Gastrocnemius medialis (tissue), 4 donors: ENCODE results near the gene DDX1. TPM values are rescaled to one million over a fixed set of nuclear protein-coding genes. Genes with fewer than 3 reads are reported as not detected.

ENCODE experiments used
- ATAC-seq, 2 donors: fragments of 150-250 bp; one replicate each; pipeline ENCODE4 v1.9.1; 2016
- DNase-seq, 2 donors: peaks; one replicate each; pipeline ENCODE4 v3.0.0-alpha.2; 2019
- H3K27ac ChIP-seq, 4 donors: fragments of 200-600 bp; sonication (generic); 1 replicate in 1 of 4; 2 replicates in 3 of 4; pipeline ENCODE4 v1.5.1; 2016 to 2018; ENCODE audit warnings: mild to moderate bottlenecking in 2 of 4, moderate library complexity in 1 of 4
- H3K27me3 ChIP-seq, 3 donors: fragments of 200-600 bp; sonication (generic) in 2 of 3; 1 replicate in 1 of 3; 2 replicates in 2 of 3; pipeline versions ENCODE4 v1.5.1 to v1.6.0; 2016 to 2019; ENCODE audit warnings: mild to moderate bottlenecking in 1 of 3, moderate library complexity in 1 of 3
- H3K36me3 ChIP-seq, 2 donors: fragments of 200-600 bp; sonication (generic) in 1 of 2; one replicate each; pipeline ENCODE4 v1.5.1; 2017 to 2018
- H3K4me1 ChIP-seq, 2 donors: fragments of 200-600 bp; sonication (generic) in 1 of 2; one replicate each; pipeline ENCODE4 v1.5.1; 2016 to 2017; ENCODE audit warnings: mild to moderate bottlenecking in 2 of 2
- H3K4me3 ChIP-seq, 4 donors: fragments of 200-600 bp; sonication (generic) in 3 of 4; 1 replicate in 1 of 4; 2 replicates in 3 of 4; pipeline ENCODE4 v1.5.1; 2016 to 2019; ENCODE audit warnings: mild to moderate bottlenecking in 2 of 4
- H3K9me3 ChIP-seq, 3 donors: fragments of 200-600 bp; sonication (generic) in 2 of 3; 1 replicate in 1 of 3; 2 replicates in 2 of 3; pipeline ENCODE4 v1.5.1; 2016 to 2019
- CTCF ChIP-seq, 5 experiments: fragments of 450-650 bp in 3 of 5; fragments of 200-600 bp in 2 of 5; sonication (generic) in 2 of 5; IDR thresholded peaks in 4 of 5; conservative IDR thresholded peaks in 1 of 5; 1 replicate in 4 of 5; 2 replicates in 1 of 5; pipeline ENCODE4 v1.5.1; 2016 to 2019; ENCODE audit warnings: antibody characterized with exemption in 5 of 5, mild to moderate bottlenecking in 3 of 5, moderate library complexity in 3 of 5
- POLR2A ChIP-seq, 2 donors: fragments of 450-650 bp; IDR thresholded peaks; one replicate each; pipeline ENCODE4 v1.6.1; 2017; ENCODE audit warnings: antibody characterized with exemption in 2 of 2, mild to moderate bottlenecking in 2 of 2, moderate library complexity in 2 of 2
- in situ Hi-C, 4 donors: fragments of 200-750 bp; cut with MboI; loops; one replicate each; pipeline versions ENCODE4 v1.15.0 to v1.8.0; 2017; ENCODE audit warnings: low sequenced_read_pairs in 4 of 4
- intact Hi-C: fragments of 100-400 bp; cut with DNase I; formaldehyde crosslinking; loops from one replicate; pipeline ENCODE4 v1.15.1; 2023; ENCODE audit warnings: low total_unique reads
- total RNA-seq, 4 donors: library from RNA; depleted of rRNA; stranded (reverse); fragments of >200 nt; gene quantifications; one replicate each; pipeline versions ENCODE4 v1.1.0 to v1.2.3, GENCODE V29; 2016

Gene DDX1
- total RNA-seq, 4 donors from 2014 or later = 72.8 to 108 (median 88.6) TPM

GRCh38 chr2:15566912-15567311, 24.8 kb upstream of the DDX1 start:
- no peak for ATAC-seq
- no peaks in the 10 kb centered on the region for H3K36me3 ChIP-seq
- H3K27me3 ChIP-seq = no peaks in the 10 kb centered on the region
- H3K27ac ChIP-seq = no peak overlapping the region
- intact Hi-C loops = no loop called here
- H3K4me1 ChIP-seq = no peaks in the 10 kb centered on the region
- H3K9me3 ChIP-seq = no peaks in the 10 kb centered on the region
- TF ChIP-seq CTCF (IDR thresholded peaks at IDR 0.05 in 4 of 5, conservative IDR thresholded peaks at IDR 0.05 in 1 of 5) (no peak), POLR2A (IDR thresholded peaks at IDR 0.05) (no peak)
- DNase-seq = no peak
- in situ Hi-C loops = no loop called here
- H3K4me3 ChIP-seq = no peak overlapping the region

GRCh38 chr2:15568874-15569273, 22.8 kb upstream of the DDX1 start:
- H3K27ac ChIP-seq = no peak overlapping the region
- intact Hi-C loops (no loop called here), in situ Hi-C loops (no loop called here)
- no peaks in the 10 kb centered on the region for H3K36me3 ChIP-seq
- ATAC-seq (no peak), DNase-seq (no peak)
- no peak overlapping the region for H3K4me3 ChIP-seq
- no peaks in the 10 kb centered on the region for H3K4me1 ChIP-seq
- H3K9me3 ChIP-seq = no peaks in the 10 kb centered on the region
- no peak for TF ChIP-seq POLR2A (IDR thresholded peaks at IDR 0.05)
- no peak for TF ChIP-seq CTCF (IDR thresholded peaks at IDR 0.05 in 4 of 5, conservative IDR thresholded peaks at IDR 0.05 in 1 of 5)
- H3K27me3 ChIP-seq = no peaks in the 10 kb centered on the region

- ATAC-seq = no peak
- no peak overlapping the region for H3K27ac ChIP-seq
These were observed 21.6 kb upstream of the DDX1 start for GRCh38 chr2:15570104-15570503.

GRCh38 chr2:15571729-15572128, 19.9 kb upstream of the DDX1 start:
- H3K36me3 ChIP-seq = no peaks in the 10 kb centered on the region
- H3K27ac ChIP-seq = no peak overlapping the region
- no peak overlapping the region for H3K4me3 ChIP-seq
- H3K4me1 ChIP-seq = no peaks in the 10 kb centered on the region
- in situ Hi-C loops = no loop called here
- H3K9me3 ChIP-seq = no peaks in the 10 kb centered on the region
- intact Hi-C loops = no loop called here
- DNase-seq (no peak), ATAC-seq (no peak)
- TF ChIP-seq CTCF (IDR thresholded peaks at IDR 0.05 in 4 of 5, conservative IDR thresholded peaks at IDR 0.05 in 1 of 5) (no peak), POLR2A (IDR thresholded peaks at IDR 0.05) (no peak)
- no peaks in the 10 kb centered on the region for H3K27me3 ChIP-seq

More at GRCh38 chr2:15570104-15570503, 21.6 kb upstream of the DDX1 start:
- in situ Hi-C loops (no loop called here), intact Hi-C loops (no loop called here)
- no peaks in the 10 kb centered on the region for H3K4me1 ChIP-seq
- no peaks in the 10 kb centered on the region for H3K36me3 ChIP-seq
- DNase-seq = no peak
- TF ChIP-seq POLR2A (IDR thresholded peaks at IDR 0.05) (no peak), CTCF (IDR thresholded peaks at IDR 0.05 in 4 of 5, conservative IDR thresholded peaks at IDR 0.05 in 1 of 5) (no peak)
- H3K9me3 ChIP-seq = no peaks in the 10 kb centered on the region
- H3K4me3 ChIP-seq = no peak overlapping the region
- no peaks in the 10 kb centered on the region for H3K27me3 ChIP-seq

- H3K27me3 ChIP-seq = no peaks in the 10 kb centered on the region
- intact Hi-C loops (no loop called here), in situ Hi-C loops (no loop called here)
- ATAC-seq (peak; percentile 56 to 90), DNase-seq (peak; percentile 54 to 71)
- no peak overlapping the region for H3K27ac ChIP-seq
- no peaks in the 10 kb centered on the region for H3K9me3 ChIP-seq
- TF ChIP-seq CTCF (IDR thresholded peaks at IDR 0.05 in 4 of 5, conservative IDR thresholded peaks at IDR 0.05 in 1 of 5) = peak; percentile 28 to 77 (median 53)
- no peak for TF ChIP-seq POLR2A (IDR thresholded peaks at IDR 0.05)
- H3K4me3 ChIP-seq = no peak overlapping the region
- H3K36me3 ChIP-seq = no peaks in the 10 kb centered on the region
- H3K4me1 ChIP-seq = no peaks in the 10 kb centered on the region
These were observed 14.5 kb upstream of the DDX1 start for GRCh38 chr2:15577071-15577735.
